ENCODE data around the gene DCDC2B. TPM values are rescaled to one million over a fixed set of nuclear protein-coding genes. Genes with fewer than 3 reads are reported as not detected.
A peak's percentile ranks its signal among the peaks of the same experiment; 100 is the strongest.

The DCDC2B gene
- total and polyA plus RNA-seq, 9 of the 15 experiments (the other 6 are each of a cell fraction or from before 2014, with no cell fraction given): not detected

DNA sequence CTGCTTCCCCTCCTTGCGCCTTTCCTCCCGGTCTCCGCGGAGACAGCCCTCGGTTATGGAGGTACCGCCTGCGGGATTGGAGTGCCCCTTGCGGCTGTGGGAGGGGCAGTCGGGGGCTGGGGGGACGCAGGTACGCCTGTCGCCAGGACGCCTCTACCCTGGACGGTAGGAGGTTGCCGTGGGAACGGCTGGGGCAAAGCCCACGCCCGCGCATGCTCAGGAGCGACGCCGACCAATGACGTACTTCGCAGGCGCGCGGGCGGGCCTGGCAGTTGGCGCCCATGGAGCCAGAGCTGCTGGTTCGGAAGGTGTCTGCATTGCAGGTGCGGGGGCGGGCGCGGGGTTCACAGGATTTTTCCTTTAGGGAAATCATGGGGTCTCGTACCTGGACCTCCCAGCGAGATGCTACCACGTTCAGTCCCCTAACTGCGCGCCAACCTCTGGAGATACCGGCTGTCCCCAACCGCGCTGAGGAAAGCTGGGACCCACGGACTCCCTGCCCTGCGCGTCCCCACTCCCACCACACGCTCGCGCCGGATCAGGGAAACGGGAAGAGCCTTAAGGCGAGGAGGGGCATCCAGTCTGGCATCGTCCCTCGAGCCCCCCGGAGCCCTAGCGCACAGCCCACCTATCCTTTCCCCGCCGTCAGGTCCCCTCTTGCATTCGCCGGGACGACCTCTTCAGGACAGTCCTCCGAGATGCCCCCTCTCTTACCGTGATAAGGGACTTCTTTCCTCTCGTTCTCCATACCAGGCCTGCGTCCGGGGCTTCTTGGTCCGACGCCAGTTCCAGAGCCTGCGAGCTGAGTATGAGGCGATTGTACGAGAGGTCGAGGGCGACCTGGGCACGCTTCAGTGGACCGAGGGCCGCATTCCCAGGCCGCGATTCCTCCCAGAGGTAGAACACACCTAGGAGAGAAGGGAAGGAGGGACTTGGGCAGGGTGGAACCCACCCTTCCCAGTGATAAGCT lies 3.2 kb upstream of the DCDC2B start, which contains the start of gene IQCC (continued):
- TF ChIP-seq IRF9 (tag; IDR thresholded peaks at IDR 0.05) (no peak), FOXP1 (CRISPR knock-in tag; IDR thresholded peaks at IDR 0.05) (peak; percentile 88), SMARCC2 (IDR thresholded peaks at IDR 0.05; ENCODE audit: low read depth) (no peak), DDX20 (tag; IDR thresholded peaks at IDR 0.05; ENCODE audit: low read depth) (no peak), ZBTB5 (IDR thresholded peaks at IDR 0.05) (no peak), TAF1 (IDR thresholded peaks at IDR 0.05; ENCODE audit: control insufficient read depth, extremely low read depth, insufficient read depth, low read length, severe bottlenecking) (peak; percentile 89), STAG1 (CRISPR knock-in tag; IDR thresholded peaks at IDR 0.05; ENCODE audit: borderline replicate concordance) (no peak), NONO (IDR thresholded peaks at IDR 0.05; ENCODE audit: low read depth in 2 of 2, low read length in 1 of 2) (no peak), ZFP1 (CRISPR knock-in tag; IDR thresholded peaks at IDR 0.05) (no peak), PRPF4 (IDR thresholded peaks at IDR 0.05; ENCODE audit: insufficient read depth, low read depth, low read length, poor library complexity, severe bottlenecking) (no peak), KAT2B (IDR thresholded peaks at IDR 0.05; ENCODE audit: low read depth, low read length) (no peak), HDAC6 (IDR thresholded peaks at IDR 0.05; ENCODE audit: low read depth, low read length) (0 out of 2 replicates have a peak, but pooled peaks have one; percentile 75), MED1 (CRISPR knock-in tag; IDR thresholded peaks at IDR 0.05; ENCODE audit: borderline replicate concordance) (no peak), MAFK (IDR thresholded peaks at IDR 0.05; ENCODE audit: low read length) (no peak), IRF2 (CRISPR knock-in tag; IDR thresholded peaks at IDR 0.05) (no peak; the same call in 1 of the 2 replicates), ZFX (CRISPR knock-in tag; IDR thresholded peaks at IDR 0.05) (peak; percentile 96), ETV6 (IDR thresholded peaks at IDR 0.05; ENCODE audit: borderline replicate concordance in 1 of 2, low read depth in 2 of 2, low read length in 1 of 2) (no peak), ETV6 (CRISPR knock-in tag; IDR thresholded peaks at IDR 0.05; ENCODE audit: borderline replicate concordance) (0 out of 2 replicates have a peak, but pooled peaks have one; percentile 18), NR3C1 (CRISPR knock-in tag; IDR thresholded peaks at IDR 0.05) (no peak; the same call in 1 of the 2 replicates), ZNF12 (CRISPR knock-in tag; IDR thresholded peaks at IDR 0.05) (no peak), BCL6 (CRISPR knock-in tag; IDR thresholded peaks at IDR 0.05) (no peak)
- TF ChIP-seq, protein P1, sequence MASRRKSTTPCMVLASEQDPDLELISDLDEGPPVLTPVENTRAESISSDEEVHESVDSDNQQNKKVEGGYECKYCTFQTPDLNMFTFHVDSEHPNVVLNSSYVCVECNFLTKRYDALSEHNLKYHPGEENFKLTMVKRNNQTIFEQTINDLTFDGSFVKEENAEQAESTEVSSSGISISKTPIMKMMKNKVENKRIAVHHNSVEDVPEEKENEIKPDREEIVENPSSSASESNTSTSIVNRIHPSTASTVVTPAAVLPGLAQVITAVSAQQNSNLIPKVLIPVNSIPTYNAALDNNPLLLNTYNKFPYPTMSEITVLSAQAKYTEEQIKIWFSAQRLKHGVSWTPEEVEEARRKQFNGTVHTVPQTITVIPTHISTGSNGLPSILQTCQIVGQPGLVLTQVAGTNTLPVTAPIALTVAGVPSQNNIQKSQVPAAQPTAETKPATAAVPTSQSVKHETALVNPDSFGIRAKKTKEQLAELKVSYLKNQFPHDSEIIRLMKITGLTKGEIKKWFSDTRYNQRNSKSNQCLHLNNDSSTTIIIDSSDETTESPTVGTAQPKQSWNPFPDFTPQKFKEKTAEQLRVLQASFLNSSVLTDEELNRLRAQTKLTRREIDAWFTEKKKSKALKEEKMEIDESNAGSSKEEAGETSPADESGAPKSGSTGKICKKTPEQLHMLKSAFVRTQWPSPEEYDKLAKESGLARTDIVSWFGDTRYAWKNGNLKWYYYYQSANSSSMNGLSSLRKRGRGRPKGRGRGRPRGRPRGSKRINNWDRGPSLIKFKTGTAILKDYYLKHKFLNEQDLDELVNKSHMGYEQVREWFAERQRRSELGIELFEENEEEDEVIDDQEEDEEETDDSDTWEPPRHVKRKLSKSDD (conservative IDR thresholded peaks at IDR 0.05; ENCODE audit: low read length): 0 out of 2 replicates have a peak, but pooled peaks have one; percentile 76

All from K562 (cell line).